HG02623 (cell line): Measurements from ENCODE around the gene MOB3B.
"Not testable (repeated sequence)": the region's sequence is repeated elsewhere in the genome, so short reads cannot be mapped to it uniquely, and the experiment has no call there.

Source experiments
- ATAC-seq: cut with Tn5 transposase; IDR thresholded peaks from one replicate; pipeline ENCODE4 v1.9.1; 2021; ENCODE audit warnings: moderate library complexity; ENCODE audit not compliant: unreplicated experiment

Gene MOB3B

GRCh38 chr9:27482709-27483108 is 46.9 kb downstream of the MOB3B start:
- ATAC-seq = no peak

DNA sequence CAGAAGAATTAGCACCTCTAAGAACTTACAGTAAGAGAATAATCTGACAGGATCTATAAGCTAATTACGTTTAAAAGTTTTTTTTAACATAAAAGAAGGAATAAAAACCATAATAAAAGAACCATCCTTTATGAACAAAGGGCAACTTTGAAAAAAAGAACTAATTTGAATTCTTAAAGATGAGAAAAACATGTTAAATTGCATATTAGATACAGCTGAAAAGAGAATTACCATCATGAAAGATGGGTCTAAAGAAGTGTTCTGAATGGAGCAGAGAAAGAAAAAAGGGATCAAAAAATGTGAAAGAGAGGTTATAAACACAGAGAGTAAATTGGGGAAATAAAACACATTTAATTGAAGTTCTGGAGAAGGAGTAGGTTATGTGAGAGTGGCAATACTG is 51.3 kb downstream of the MOB3B start:
- no peak for ATAC-seq

- no peak for ATAC-seq
Measured at GRCh38 chr9:27476870-27477515, 52.6 kb downstream of the MOB3B start.

DNA sequence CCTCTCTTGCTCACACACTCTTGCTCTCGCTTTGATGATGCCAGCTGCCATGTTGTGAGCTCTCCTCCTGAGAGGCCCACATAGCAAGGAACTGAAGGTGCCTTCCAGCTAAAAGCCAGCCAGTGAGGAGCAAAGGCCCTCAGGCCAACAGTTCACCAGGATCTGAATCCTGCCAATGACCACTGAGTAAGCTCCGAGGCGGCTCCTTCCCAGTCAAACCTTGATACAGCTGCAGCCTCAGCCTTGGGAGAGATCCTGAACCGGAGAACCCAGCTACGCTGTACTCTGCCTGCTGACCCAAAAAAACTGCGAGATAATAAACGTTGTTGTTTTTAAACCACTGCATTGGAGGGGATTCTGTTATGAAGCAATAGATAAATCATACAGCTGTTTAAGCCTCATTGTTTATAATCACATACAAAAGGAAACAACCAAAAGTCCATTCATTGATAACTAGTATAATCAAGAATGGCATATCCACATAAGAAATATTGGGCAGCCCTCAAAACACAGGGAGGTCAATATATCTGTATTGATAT is 54.5 kb downstream of the MOB3B start:
- ATAC-seq = no peak

- no peak for ATAC-seq
Measured at GRCh38 chr9:27474305-27474704, 55.3 kb downstream of the MOB3B start.

DNA sequence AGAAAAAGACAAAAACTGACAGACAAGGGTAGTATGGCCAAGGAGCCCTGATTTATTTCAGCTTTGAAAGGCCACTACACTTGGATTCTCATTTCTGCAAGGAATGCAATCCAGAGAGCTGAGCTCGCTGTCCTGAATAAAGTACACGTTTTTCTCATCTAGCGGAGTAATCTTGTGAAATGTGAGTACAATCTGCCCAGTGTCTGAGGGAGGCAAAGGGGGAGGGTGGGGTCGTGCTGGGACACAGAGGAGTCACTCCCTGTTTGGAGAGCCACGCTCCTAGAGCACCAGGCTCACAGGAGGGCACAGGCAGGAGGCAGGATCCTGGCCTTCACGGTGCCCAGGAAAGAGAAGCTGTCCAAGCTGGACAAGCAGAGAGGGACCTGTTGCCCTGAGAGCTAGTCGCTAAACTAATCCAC is 56.5 kb downstream of the MOB3B start:
- ATAC-seq = no peak

- no peak for ATAC-seq
Measured at GRCh38 chr9:27472195-27472594, 57.4 kb downstream of the MOB3B start.

GRCh38 chr9:27471789-27472188 is 57.8 kb downstream of the MOB3B start:
- no peak for ATAC-seq

GRCh38 chr9:27471366-27471765 is 58.2 kb downstream of the MOB3B start:
- no peak for ATAC-seq

- ATAC-seq = no peak
Measured at GRCh38 chr9:27470291-27470856, 59.2 kb downstream of the MOB3B start.

- no peak for ATAC-seq
Measured at GRCh38 chr9:27469550-27469949, 60.1 kb downstream of the MOB3B start.

GRCh38 chr9:27468462-27469110 is 61.0 kb downstream of the MOB3B start:
- ATAC-seq = no peak

DNA sequence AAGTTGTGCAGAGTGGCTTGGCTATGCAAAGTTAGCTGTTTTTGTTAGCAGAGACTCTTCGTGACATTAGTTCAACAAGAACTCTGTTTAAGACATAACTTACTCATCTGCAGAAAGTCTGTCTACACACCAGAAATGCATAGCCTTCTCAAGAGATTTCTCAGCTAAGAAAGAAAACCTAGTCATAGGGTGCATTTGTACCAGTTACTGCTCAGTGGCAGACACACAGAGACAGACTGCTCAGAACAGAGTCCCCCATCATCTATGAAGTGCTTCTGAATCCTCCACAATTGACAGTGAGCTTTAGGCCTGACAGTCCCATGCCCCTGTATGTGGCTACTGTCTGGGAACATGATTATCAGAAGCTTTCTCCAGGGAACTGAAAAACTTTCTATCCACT is 61.6 kb downstream of the MOB3B start:
- no peak for ATAC-seq

DNA sequence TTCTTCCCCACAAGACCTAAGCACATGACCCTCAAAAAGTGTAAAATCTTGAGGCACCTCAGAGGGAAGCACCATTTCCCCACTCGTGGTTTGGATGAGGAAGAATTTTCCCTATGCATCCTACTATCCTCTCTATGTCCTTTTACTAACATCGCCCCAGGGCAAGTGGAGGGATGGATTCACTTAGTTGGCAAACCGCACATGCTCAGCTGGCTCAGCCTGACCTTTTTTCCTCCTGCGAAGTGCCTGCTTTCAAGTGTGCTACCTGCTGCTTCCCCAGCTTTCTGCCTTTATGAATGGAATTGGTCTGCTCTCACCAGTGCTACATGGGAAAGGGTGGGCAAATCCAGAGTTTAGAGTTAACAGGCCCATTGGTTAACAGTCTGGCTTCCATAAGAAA is 62.1 kb downstream of the MOB3B start:
- no peak for ATAC-seq

- ATAC-seq = not testable (repeated sequence)
Measured at GRCh38 chr9:27466516-27466915, 63.1 kb downstream of the MOB3B start.

DNA sequence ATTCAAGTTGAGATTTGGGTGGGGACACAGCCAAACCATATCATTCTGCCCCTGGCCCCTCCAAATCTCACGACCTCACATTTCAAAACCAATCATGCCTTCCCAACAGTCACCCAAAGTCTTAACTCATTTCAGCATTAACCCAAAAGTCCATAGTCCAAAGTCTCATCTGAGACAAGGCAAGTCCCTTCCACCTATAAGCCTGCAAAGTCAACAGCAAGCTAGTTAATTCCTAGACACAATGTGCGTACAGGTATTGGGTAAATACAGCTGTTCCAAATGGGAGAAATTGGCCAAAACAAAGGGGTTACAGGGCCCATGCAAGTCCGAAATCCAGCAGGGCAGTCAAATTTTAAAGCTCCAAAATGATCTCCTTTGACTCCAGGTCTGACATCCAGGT is 64.7 kb downstream of the MOB3B start:
- ATAC-seq = not testable (repeated sequence)

GRCh38 chr9:27462846-27463245 is 66.8 kb downstream of the MOB3B start:
- no peak for ATAC-seq

DNA sequence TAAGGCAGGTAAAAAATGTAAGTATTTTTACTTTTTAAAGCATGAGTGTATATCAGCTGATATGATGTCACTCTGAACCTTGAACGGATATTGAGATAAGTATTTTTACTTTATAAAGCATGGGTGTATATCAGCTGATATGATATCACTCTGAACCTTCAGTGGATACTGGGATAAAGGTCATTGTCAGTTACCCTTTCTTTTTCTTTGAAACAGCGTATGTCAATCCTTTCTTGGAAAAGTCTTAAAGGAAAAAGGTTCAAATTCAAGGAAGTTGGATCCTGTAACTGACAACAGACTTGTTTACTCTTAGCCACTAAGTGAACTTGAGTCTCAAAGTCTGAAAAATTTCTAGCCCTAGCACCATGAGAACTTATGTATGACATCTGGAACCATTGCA is 67.2 kb downstream of the MOB3B start:
- no peak for ATAC-seq

GRCh38 chr9:27460226-27461023 is 69.2 kb downstream of the MOB3B start:
- peak; percentile 92 for ATAC-seq

DNA sequence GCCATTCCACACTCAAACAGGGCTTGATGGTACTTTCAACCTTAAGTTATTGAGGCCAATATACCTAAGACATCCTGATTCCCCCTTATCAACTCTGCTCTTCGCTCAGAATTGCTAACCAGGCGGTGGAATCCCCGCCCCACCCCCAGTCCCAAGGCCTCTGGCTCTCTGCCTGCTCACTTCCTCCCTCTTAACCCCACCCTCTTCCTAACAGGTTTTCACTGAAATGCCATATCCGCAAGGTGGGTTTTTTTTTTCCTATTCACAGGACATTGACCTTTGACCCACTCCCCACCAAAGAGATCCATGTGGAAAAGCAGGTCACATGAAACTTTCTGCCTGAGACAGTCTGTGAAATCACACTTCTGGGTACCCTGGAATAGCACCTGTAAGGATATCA is 72.2 kb downstream of the MOB3B start:
- ATAC-seq = no peak

- ATAC-seq = no peak
Measured at GRCh38 chr9:27453860-27454553, 75.6 kb downstream of the MOB3B start.
